GM19455 (cell line): ENCODE data around the gene PSMB1.
"Not testable (repeated sequence)": the region's sequence is repeated elsewhere in the genome, so short reads cannot be mapped to it uniquely, and the experiment has no call there.

Experiments used
- ATAC-seq: cut with Tn5 transposase; IDR thresholded peaks from one replicate; pipeline ENCODE4 v1.9.1; 2021; ENCODE audit not compliant: unreplicated experiment

The PSMB1 gene

GRCh38 chr6:170504479-170504878 lies 48.6 kb downstream of the PSMB1 start:
- ATAC-seq: no peak

- ATAC-seq: no peak
Observed at GRCh38 chr6:170503414-170503761, 49.7 kb downstream of the PSMB1 start.

GRCh38 chr6:170502733-170503413 lies 50.2 kb downstream of the PSMB1 start:
- not testable (repeated sequence) for ATAC-seq

DNA sequence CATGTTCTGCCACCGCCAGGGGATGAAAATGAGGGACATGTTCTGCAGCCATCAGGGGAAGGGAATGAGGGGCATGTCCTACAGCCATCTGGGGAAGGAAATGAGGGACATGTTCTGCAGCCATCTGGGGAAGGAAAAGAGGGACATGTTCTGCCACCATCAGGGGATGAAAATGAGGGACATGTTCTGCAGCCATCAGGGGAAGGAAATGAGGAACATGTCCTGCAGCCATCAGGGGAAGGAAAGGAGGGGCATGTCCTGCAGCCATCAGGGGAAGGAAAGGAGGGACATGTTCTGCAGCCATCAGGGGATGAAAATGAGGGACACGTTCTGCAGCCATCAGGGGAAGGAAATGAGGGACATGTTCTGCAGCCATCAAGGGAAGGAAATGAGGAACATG lies 50.8 kb downstream of the PSMB1 start:
- ATAC-seq: not testable (repeated sequence)

DNA sequence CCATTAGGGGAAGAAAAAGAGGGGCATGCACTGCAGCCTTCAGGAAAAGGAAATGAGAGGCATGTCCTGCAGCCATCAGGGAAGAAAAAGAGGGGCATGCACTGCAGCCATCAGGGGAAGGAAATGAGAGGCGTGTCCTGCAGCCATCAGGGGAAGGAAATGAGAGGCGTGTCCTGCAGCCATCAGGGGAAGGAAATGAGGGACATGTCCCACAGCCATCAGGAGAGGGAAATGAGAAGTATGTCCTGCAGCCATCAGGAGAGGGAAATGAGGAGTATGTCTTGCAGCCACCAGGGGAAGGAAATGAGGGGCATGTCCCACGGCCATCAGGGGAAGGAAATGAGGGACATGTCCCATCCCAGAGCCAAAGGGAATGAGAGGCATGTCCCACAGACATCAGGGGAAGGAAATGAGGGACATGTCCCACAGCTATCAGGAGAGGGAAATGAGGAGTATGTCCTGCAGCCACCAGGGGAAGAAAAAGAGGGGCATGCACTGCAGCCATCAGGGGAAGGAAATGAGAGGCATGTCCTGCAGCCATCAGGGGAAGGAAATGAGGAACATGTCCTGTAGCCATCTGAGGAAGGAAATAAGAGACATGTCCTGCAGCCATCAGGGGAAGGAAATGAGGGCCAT lies 52.0 kb downstream of the PSMB1 start:
- ATAC-seq: no peak

GRCh38 chr6:170497841-170498301 lies 55.2 kb downstream of the PSMB1 start:
- no peak for ATAC-seq

DNA sequence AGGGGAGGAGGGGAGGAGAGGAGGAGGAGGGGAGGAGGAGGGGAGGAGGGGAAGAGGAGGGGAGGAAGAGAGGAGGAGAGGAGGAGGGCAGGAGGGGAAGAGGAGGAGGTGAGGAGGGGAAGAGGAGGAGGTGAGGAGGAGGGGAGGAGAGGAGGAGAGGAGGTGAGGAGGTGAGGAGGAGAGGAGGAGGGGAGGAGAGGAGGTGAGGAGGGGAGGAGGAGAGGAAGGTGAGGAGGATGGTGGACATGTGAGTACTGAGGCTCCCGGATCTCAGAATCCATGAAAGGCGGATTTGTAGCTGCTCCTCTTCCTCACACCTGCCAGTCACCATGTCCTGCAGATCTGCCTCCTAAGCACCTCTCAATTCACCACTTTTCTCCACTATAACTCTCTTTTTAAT lies 59.8 kb downstream of the PSMB1 start:
- no peak for ATAC-seq

GRCh38 chr6:170490259-170490658 lies 62.8 kb downstream of the PSMB1 start:
- ATAC-seq: no peak

DNA sequence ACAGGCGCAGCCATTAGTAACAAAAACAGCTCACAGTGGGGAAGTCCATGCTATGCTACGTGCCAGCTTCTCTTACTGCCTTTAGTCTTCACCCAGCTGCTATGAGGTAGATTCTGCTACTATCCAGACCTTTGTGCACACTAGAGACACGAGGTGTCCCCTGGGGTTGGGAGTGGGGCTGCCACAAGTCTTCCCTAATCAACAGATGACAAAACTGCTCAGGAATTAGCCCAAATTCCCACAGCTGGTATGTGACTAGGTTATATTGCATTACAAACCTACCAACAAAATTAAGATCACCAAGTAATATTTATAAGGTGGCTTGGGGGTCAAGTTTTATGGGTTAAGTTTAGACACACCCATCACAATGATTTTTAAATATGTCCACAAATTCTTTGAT lies 63.3 kb downstream of the PSMB1 start:
- no peak for ATAC-seq

GRCh38 chr6:170487707-170488329 lies 65.3 kb downstream of the PSMB1 start:
- no peak for ATAC-seq

- no peak for ATAC-seq
Observed at GRCh38 chr6:170485159-170485558, 67.9 kb downstream of the PSMB1 start.
